GM12892 (cell line): ENCODE measurements around the gene EIF4G1.

Experiments used
- POLR2A ChIP-seq: IDR thresholded peaks from 2 replicates; pipeline ENCODE4 v1.6.1; 2011; ENCODE audit warnings: low read depth, low read length, control low read depth
- TAF1 ChIP-seq: IDR thresholded peaks from 2 replicates; pipeline ENCODE4 v1.6.1; 2011; ENCODE audit warnings: low read depth, mild to moderate bottlenecking, control low read depth, low read length, borderline replicate concordance

GRCh38 chr3:184282941-184283340 lies 31.5 kb upstream of the EIF4G1 start:
- no peak for TF ChIP-seq TAF1
- no peak for TF ChIP-seq POLR2A
